T-helper 22 cell (primary cell): ENCODE data around the gene KIAA1671.

ENCODE experiments used
- DNase-seq: peaks from one replicate; pipeline ENCODE4 v3.0.0-alpha.2; 2020; ENCODE audit warnings: low read depth

Gene KIAA1671

DNA sequence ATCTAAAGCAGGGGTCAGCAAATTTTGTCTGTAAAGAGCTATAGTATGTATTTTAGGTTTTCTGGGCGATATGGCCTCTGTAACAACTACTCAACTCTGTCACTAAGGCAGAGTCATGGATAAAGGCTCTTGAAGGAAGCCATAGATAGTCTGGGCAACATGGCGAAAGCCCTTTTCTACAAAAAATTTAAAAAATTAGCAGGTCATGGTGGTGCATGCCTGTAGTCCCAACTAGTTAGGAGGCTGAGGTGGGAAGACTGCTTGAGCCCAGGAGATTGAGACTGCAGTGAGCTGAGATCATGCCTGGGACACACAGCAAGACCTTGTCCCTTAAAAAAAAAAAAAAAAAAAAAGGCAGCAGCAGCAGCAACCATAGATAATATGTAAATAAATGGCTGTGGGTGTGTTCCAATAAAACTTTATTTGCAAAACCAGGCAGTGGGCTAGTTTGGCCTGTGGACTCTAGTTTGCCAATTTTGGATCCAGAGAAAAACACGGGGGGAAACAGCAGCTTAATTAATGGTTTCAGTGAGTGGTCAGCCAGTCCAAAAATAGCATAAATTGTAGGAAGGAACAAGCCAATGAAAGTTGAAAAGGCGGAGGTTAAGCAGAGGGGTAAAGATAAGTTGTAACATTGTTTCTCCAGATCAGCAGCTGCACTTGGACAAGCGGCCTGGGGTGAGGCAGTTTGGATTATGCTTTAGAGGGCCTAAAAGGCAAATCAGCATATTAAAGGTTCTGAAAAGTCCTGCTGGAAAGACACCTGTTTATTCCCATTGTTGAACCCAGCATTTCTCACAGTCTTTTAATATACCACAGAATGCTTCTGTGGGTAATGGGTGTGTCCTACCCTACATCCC lies 62.6 kb downstream of the KIAA1671 start:
- no peak for DNase-seq

DNA sequence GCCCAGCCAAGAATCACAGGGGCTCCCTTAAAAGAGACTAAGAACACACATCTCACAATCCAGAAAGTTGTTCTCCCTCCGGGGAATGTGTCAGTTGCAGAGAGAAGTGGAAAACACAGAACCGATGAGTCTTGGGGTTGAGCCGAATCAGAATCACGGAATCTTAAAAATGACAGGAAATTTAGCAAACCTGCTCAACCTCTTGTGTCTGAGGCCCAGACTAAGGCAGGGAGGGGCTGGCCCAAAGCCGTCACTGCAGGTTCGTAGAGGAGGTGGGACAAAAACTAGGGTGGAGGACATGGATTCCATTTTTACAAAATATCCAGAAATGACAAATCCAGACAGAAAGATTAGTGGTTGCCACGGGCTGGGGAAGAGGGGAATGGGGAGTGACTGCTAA lies 63.8 kb downstream of the KIAA1671 start:
- no peak for DNase-seq

DNA sequence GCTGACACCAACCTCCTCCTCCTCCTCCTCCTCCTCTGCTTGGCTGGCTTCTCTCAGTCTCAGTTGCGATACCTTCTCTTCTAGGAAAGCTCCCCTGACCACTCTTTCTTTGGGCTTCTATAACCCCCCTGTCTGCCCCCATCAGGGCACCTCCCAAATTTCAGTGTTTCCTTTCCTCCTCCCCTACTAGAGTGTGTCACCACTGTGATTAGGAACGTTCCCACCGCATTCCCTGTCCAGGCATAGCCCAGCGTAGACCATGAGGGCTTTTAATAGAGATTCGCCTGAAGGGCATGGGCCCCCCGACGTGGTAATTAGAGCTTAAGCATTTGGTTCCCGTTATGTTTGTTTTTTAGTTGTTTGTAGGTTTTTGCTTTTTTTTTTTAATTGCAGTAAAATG lies 65.5 kb downstream of the KIAA1671 start:
- DNase-seq = no peak

DNA sequence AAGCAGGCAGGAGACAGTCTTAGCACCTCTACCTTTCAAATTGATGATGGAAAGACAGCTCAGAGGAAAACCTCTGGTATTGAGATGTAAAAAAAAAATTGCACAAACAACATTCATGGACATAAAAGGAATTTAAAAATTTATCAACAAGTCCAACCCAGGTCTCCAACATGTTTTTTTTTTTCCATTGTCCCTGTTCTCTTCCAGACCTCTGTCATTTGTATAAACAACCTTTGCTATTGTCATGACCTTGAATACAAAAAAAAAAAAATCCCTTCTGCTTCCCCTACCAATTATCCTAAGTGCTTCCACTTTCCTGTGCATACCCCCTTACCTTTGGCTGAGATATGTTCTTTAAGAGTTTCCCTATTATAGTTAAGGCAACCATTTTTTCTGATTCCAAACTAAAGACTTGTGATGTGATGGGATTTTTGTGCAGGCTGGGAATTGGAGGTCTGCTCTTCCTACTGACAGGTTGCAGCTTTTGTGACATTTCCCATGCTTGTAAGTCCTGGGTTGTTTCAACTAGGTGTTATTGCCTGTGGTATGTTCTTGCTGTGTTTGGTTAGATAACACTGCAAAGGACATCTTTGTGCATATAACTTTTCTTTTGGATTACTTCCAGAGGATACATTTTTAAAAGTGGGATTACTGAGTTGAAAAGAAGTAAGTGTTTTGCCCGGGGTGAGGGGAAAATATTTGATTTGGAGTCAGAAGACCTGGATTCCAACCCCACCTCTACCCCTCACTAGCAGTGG lies 67.1 kb downstream of the KIAA1671 start:
- DNase-seq = no peak

- DNase-seq = no peak
Observed at GRCh38 chr22:25021409-25021808, 68.9 kb downstream of the KIAA1671 start.

DNA sequence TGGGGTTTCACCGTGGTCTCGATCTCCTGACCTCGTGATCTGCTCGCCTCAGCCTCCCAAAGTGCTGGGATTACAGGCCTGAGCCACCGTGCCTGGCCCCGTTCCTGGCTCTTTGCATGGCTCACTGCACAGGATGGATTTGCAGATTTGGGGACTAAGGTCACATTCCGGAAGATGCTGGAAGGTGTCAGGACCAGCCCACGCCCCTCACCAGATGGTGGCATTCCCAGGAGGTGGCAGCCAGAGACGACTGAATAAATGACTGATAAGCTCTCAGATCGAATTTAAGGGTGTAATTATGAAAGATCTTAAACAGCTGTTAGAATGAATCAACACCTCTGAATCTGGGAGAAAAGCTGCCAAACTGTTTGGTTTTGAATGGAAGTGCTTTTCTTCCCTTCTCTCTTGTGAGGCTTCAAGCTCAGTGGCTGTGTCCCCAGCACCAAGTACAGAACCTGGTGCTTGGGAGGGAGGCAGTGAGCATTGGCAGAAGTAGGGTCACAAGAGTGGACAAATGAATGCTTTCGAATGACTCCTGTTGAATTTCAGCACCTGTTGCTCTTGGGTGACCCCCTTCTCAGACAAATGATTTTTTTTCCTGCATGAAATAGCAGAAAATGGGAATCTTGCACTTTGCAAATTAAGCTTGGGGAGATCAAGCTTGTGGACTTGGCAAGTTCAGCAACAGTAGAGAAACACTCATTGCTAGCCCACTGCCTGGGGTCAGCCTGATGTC lies 69.6 kb downstream of the KIAA1671 start:
- DNase-seq = no peak

DNA sequence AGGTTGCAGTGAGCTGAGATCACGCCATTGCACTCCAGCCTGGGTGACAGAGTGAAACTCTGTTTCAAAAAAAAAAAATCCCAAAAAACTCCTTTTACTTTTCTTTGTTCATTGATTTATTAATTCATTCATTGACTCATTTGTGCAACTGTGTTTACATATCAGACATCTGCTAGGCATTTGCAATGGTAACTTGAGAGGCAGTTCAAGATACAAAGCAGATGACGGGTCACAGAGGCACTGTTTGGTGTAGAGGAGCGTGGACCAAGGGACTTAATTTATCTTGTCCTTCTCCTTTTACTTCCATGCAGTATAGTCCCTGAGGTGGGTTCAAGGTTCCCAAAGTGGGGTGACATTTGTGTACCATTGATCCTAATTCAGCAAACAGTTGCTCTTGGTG lies 71.4 kb downstream of the KIAA1671 start:
- DNase-seq = no peak

DNA sequence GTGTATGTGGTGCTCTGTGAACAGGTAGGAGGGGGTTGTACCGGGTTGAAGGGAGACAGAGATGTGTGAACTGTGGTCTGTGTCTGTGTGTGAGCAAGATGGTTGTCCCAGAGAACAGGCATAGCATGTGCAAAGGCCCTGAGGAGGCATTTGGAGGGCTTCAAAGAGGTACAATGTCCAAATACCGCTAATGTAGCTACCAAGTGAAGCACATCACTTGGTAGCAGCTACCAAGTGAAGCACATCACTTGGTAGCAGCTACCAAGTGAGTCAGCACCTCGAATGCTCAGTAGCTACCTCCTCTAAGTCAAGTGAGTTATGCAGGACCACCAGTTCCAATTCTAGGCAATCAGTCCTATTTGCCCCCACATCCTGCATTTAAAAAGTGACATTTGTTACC lies 72.4 kb downstream of the KIAA1671 start:
- no peak for DNase-seq

DNA sequence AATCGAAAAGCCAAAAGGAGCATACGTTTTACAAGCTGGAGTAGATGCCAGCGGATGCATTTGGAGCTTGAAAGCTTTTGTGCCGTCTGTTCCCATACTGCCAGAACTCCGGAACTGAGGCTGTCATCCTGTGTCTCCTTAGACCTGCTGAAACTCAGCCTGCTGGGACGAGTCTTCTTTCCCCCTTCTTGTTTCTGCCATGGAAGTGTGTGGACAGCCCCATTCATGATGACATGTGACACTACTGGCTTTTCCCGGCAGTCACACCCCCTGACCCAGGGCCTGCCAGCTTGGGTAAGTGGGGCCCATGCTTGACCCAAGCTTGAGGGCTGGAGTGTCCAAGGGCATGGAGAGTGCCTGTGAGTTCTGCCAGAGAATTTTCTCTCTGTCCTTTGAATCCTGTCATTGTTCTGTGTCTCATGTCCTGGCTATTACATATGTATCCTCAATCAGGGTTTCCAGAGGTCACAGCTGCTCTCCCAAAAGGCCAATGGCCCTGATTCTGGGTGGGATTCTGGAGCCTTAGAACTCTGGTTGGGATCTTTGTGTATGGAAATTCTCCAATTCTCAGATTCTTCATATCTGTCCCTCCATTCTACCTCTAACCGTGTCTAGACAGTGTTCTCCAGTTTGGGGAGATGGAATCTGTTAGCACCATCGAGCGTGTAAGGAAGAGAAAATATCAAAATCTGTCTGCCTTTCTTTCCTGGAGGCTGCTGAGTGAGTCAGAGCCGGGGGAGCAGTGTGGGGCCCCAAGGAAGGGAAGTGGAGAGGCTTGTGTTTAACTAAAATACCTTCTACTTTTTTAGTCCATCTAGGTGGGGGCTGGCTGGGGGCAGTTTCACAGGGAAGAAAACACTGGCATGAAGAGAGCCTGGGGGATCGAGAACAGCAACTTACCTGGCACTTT lies 73.2 kb downstream of the KIAA1671 start:
- DNase-seq = no peak

DNA sequence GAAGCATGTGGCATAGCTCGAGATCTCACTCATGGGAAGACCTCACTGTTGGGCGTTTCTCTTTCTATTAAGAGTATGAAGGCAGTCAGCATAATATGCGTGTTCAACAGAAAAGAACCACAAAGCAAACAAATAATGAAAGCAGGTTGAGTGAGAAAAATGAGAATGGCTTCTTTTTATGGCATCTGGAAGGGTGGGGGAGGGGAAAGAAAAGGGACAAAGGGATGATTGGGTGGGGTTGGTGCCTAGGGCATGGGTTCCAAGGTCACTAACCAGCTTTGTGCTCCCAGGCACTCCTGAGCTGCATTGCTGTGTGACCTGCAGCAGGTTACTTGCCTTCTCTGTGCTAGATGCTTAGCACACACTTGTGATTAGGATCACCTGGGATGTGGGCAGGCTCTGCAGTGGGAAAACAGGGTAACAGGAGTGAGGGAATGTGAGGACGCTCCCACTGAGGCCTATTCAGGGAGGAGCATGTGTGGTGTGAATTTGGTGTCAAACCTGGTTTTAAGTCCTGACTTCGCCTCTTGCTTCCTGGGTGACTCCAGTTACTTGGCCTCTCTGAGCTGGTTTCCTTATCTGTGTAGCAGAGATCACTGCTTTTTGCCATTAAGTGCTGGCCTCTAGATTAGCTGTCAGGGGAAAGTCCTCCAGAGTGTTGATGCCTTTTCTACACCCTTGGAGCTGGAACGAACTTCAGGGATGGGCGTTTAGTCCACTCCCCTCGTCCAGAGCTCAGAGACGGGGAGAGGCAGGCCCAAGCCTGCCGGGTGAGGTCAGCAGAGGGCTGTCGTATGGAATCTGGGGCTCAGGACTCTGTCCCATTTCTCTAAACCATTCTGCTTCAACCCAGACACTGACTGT lies 74.8 kb downstream of the KIAA1671 start:
- DNase-seq = no peak

DNA sequence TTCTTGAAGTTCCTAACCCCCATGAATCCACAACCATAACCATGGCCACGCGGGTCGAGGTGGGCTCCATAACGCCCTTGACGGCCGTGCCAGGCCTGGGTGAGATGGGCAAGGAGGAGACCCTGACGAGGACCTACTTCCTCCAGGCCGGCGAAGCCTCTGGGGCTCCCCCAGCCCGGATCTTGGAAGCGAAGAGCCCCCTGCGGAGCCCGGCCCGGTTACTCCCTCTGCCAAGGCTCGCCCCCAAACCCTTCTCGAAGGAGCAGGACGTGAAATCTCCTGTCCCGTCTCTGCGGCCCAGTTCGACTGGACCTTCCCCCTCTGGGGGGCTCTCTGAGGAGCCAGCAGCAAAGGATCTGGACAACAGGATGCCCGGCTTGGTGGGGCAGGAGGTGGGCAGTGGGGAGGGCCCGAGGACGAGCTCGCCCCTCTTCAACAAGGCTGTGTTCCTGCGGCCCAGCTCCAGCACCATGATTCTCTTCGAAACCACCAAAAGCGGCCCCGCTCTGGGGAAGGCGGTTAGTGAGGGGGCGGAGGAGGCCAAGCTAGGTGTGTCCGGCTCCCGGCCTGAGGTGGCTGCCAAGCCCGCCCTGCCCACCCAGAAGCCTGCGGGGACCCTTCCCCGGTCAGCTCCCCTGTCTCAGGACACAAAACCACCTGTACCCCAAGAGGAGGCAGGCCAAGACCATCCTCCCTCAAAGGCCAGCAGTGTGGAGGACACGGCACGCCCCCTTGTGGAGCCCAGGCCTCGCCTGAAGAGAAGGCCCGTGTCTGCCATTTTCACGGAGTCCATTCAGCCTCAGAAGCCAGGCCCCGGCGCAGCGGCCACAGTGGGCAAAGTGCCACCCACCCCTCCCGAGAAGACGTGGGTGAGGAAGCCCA lies 75.7 kb downstream of the KIAA1671 start:
- no peak for DNase-seq

DNA sequence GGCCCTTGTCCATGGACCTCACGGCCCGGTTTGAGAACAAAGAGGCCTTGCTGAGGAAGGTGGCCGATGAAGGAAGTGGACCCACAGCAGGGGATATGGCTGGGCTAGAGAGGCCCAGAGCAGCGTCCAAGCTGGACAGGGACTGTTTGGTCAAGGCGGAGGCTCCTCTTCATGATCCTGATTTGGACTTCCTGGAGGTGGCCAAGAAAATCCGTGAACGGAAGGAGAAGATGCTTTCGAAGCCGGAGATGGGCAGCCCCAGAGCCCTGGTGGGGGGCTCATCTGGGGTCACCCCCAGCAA lies 76.3 kb downstream of the KIAA1671 start:
- no peak for DNase-seq

DNA sequence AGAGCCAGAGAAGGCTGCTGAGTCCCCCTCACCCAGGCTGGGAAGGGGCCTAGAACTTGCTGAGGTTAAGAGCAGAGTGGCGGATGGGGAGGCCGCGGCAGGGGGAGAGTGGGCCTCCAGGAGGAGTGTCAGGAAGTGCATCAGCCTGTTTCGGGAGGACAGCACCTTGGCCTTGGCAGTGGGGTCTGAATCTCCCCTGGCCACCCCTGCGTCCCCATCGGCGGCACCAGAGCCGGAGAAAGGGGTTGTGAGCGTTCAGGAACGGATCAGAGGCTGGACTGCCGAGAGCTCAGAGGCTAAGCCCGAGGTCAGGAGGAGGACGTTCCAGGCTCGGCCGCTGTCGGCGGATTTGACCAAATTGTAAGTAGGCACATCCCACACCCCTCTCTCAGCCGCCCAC lies 76.7 kb downstream of the KIAA1671 start:
- no peak for DNase-seq

DNA sequence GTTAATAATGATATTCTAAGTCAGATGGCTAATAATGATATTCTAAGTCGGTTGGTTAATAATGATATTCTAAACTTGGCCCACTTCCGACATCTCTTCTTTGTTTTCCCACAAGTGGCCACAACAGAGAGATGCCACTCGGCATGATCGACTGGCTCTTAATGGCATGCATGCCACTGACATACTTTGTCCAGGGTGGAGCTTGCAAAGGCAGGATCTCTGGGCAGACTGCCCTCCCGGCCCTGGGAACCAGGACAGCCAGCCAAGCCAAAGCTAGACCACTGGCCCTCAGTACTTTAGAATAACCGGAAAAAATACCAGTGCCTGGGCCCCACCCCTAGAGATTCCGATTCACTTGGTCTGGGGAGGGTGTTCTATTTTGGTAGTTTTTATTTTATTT lies 78.1 kb downstream of the KIAA1671 start:
- no peak for DNase-seq

- DNase-seq = no peak
Observed at GRCh38 chr22:25032066-25032465, 79.5 kb downstream of the KIAA1671 start.

DNA sequence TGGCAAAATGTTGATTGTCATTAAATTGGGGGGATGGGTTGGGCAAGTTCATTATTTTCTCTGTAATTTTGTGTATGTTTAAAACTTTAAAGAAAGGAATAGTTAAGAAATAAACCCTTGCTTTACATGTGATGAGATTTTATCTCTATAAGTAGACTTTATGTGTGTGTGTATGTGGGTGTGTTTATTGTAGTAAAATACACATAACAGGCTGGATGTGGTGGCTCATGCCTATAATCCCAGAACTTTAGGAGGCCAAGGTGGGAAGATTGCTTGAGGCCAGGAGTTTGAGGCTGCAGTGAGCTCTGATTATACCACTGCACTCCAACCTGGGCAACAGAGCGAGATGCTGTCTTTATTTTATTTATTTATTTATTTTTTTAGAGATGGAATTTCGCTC lies 83.2 kb downstream of the KIAA1671 start:
- no peak for DNase-seq

DNA sequence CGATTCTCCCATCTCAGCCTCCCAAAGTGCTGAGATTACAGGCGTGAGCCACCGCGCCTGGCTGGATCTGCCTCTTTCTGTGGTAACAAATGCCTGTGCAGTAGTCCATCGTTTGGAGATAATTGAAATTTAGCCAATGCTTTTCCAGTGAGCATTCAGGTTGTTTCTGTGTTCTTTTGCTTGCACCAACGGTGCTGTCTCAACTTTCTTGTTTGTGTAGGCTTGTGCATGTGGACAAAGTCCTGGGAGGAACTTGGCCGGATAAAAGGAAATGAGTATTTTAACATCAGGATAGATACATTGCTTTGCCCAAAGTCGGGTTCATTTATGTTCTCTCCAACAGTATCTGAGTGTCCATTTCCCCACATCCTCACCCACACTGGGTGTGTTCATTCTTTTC lies 85.7 kb downstream of the KIAA1671 start:
- no peak for DNase-seq

DNA sequence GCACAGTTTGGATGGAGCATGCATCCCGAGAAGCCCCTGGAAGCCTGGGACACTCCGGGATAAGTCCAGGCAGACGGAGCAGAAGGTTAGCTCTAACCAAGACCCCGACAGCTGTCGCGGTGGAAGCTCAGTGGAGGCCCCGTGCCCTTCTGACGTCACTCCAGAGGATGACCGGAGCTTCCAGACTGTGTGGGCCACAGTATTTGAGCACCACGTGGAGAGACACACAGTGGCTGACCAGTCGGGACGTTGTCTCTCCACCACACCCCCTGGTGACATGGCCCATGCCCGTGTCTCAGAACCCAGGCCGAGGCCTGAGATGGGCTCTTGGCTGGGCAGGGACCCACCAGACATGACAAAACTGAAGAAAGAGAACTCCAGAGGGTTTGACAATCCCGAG lies 86.3 kb downstream of the KIAA1671 start:
- DNase-seq = no peak

GRCh38 chr22:25039255-25039654 lies 86.7 kb downstream of the KIAA1671 start:
- DNase-seq = no peak

- no peak for DNase-seq
Observed at GRCh38 chr22:25039754-25040153, 87.2 kb downstream of the KIAA1671 start.
